ENCODE measurements around the gene IRF7. TPM values are rescaled to one million over a fixed set of nuclear protein-coding genes. Genes with fewer than 3 reads are reported as not detected.

IRF7 gene
- total and polyA plus RNA-seq, 2 experiments from 2014 or later, result 12.3 to 17.3 TPM

DNA sequence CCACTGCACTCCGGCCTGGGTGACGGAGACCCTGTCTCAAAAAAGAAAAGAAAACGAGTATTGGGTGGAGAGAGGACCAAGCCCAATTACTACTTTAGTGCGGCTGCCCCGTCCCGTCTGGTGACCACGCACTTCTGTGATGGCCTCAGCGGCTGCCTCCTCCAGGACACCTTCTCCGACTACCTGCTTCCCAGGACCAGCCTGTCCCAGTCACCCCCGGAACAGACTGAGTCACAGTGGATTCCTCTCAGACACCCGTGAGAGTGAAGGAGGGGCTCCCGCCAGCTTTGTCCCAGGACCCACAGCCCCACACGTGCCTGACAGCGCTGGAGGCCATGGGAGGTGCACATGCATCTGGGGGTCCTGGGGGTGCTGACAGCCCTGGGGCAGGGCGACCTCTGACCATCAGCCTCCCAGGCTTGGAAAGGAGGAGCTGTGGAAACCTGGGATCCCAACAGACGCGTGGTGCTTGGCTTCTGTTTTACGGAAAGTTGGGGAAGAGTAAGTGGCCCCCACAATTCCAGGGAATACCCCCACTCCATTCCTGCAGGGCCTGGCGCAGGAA is 26.1 kb upstream of the IRF7 start (continued):
- TF ChIP-seq, protein P1, sequence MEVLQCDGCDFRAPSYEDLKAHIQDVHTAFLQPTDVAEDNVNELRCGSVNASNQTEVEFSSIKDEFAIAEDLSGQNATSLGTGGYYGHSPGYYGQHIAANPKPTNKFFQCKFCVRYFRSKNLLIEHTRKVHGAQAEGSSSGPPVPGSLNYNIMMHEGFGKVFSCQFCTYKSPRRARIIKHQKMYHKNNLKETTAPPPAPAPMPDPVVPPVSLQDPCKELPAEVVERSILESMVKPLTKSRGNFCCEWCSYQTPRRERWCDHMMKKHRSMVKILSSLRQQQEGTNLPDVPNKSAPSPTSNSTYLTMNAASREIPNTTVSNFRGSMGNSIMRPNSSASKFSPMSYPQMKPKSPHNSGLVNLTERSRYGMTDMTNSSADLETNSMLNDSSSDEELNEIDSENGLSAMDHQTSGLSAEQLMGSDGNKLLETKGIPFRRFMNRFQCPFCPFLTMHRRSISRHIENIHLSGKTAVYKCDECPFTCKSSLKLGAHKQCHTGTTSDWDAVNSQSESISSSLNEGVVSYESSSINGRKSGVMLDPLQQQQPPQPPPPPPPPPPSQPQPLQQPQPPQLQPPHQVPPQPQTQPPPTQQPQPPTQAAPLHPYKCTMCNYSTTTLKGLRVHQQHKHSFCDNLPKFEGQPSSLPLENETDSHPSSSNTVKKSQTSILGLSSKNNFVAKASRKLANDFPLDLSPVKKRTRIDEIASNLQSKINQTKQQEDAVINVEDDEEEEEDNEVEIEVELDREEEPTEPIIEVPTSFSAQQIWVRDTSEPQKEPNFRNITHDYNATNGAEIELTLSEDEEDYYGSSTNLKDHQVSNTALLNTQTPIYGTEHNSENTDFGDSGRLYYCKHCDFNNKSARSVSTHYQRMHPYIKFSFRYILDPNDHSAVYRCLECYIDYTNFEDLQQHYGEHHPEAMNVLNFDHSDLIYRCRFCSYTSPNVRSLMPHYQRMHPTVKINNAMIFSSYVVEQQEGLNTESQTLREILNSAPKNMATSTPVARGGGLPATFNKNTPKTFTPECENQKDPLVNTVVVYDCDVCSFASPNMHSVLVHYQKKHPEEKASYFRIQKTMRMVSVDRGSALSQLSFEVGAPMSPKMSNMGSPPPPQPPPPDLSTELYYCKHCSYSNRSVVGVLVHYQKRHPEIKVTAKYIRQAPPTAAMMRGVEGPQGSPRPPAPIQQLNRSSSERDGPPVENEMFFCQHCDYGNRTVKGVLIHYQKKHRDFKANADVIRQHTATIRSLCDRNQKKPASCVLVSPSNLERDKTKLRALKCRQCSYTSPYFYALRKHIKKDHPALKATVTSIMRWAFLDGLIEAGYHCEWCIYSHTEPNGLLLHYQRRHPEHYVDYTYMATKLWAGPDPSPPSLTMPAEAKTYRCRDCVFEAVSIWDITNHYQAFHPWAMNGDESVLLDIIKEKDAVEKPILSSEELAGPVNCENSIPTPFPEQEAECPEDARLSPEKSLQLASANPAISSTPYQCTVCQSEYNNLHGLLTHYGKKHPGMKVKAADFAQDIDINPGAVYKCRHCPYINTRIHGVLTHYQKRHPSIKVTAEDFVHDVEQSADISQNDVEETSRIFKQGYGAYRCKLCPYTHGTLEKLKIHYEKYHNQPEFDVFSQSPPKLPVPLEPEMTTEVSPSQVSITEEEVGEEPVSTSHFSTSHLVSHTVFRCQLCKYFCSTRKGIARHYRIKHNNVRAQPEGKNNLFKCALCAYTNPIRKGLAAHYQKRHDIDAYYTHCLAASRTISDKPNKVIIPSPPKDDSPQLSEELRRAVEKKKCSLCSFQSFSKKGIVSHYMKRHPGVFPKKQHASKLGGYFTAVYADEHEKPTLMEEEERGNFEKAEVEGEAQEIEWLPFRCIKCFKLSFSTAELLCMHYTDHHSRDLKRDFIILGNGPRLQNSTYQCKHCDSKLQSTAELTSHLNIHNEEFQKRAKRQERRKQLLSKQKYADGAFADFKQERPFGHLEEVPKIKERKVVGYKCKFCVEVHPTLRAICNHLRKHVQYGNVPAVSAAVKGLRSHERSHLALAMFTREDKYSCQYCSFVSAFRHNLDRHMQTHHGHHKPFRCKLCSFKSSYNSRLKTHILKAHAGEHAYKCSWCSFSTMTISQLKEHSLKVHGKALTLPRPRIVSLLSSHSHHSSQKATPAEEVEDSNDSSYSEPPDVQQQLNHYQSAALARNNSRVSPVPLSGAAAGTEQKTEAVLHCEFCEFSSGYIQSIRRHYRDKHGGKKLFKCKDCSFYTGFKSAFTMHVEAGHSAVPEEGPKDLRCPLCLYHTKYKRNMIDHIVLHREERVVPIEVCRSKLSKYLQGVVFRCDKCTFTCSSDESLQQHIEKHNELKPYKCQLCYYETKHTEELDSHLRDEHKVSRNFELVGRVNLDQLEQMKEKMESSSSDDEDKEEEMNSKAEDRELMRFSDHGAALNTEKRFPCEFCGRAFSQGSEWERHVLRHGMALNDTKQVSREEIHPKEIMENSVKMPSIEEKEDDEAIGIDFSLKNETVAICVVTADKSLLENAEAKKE (CRISPR knock-in tag; IDR thresholded peaks at IDR 0.05), result no peak
- TF ChIP-seq ZNF114 (CRISPR knock-in tag; IDR thresholded peaks at IDR 0.05), result no peak

DNA sequence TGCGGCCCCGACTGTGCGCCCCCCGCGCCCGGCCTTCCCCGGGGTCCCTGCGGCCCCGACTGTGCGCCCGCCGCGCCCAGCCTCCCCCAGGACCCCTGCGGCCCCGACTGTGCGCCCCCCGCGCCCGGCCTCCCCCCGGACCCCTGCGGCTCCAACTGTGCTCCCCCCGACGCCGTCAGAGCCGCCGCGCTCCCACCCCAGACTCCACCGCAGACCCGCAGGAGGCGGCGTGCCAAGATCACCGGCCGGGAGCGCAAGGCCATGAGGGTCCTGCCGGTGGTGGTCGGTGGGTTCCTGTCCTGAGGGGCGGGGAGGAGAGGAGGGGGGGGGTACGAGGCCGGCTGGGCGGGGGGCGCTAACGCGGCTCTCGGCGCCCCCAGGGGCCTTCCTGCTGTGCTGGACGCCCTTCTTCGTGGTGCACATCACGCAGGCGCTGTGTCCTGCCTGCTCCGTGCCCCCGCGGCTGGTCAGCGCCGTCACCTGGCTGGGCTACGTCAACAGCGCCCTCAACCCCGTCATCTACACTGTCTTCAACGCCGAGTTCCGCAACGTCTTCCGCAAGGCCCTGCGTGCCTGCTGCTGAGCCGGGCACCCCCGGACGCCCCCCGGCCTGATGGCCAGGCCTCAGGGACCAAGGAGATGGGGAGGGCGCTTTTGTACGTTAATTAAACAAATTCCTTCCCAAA is 24.4 kb upstream of the IRF7 start:
- H3K27me3 ChIP-seq (ENCODE audit: insufficient read depth), result peaks cover 59% of the 10 kb centered on the region
- no peaks in the 10 kb centered on the region for H3K36me3 ChIP-seq (ENCODE audit: insufficient read depth)
- Mint-ChIP-seq H3K9me3 (no peaks in the 10 kb centered on the region), H3K4me3 (peak overlapping the region; percentile 71), H3K4me1 (peaks cover 25% of the 10 kb centered on the region; the same call in 2 of the 3 replicates), H3K36me3 (ENCODE audit: low read depth) (peaks cover 3% of the 10 kb centered on the region; the same call in 2 of the 3 replicates), H3K27ac (no peak overlapping the region), H3K27me3 (ENCODE audit: insufficient read depth, low read depth, poor library complexity) (peaks cover 63% of the 10 kb centered on the region)
- peak overlapping the region; percentile 75 for H3K4me2 ChIP-seq
- DNase-seq (ENCODE audit: low spot score), result peak; percentile 63
- no peaks in the 10 kb centered on the region for H3K9me2 ChIP-seq (ENCODE audit: insufficient read depth)
- peak; percentile 4 for ATAC-seq
- no peaks in the 10 kb centered on the region for H3K79me2 ChIP-seq (replicated peaks; ENCODE audit: insufficient read depth)
- no peaks in the 10 kb centered on the region for H4K20me1 ChIP-seq (replicated peaks; ENCODE audit: insufficient read depth)
- H3K4me3 ChIP-seq, result peak overlapping the region; percentile 46
- H2AFZ ChIP-seq, result no peak overlapping the region
- peaks cover 17% of the 10 kb centered on the region for H3F3A ChIP-seq (replicated peaks; ENCODE audit: low read depth)
- peaks cover 24% of the 10 kb centered on the region for H3K4me1 ChIP-seq (ENCODE audit: insufficient read depth)
- H3K27ac ChIP-seq (ENCODE audit: low read depth), result no peak overlapping the region
- TF ChIP-seq, protein P1 (CRISPR knock-in tag; IDR thresholded peaks at IDR 0.05), result no peak
- TF ChIP-seq, protein P2, sequence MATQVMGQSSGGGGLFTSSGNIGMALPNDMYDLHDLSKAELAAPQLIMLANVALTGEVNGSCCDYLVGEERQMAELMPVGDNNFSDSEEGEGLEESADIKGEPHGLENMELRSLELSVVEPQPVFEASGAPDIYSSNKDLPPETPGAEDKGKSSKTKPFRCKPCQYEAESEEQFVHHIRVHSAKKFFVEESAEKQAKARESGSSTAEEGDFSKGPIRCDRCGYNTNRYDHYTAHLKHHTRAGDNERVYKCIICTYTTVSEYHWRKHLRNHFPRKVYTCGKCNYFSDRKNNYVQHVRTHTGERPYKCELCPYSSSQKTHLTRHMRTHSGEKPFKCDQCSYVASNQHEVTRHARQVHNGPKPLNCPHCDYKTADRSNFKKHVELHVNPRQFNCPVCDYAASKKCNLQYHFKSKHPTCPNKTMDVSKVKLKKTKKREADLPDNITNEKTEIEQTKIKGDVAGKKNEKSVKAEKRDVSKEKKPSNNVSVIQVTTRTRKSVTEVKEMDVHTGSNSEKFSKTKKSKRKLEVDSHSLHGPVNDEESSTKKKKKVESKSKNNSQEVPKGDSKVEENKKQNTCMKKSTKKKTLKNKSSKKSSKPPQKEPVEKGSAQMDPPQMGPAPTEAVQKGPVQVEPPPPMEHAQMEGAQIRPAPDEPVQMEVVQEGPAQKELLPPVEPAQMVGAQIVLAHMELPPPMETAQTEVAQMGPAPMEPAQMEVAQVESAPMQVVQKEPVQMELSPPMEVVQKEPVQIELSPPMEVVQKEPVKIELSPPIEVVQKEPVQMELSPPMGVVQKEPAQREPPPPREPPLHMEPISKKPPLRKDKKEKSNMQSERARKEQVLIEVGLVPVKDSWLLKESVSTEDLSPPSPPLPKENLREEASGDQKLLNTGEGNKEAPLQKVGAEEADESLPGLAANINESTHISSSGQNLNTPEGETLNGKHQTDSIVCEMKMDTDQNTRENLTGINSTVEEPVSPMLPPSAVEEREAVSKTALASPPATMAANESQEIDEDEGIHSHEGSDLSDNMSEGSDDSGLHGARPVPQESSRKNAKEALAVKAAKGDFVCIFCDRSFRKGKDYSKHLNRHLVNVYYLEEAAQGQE (IDR thresholded peaks at IDR 0.05; ENCODE audit: unreplicated experiment), result no peak
- TF ChIP-seq POLR2AphosphoS5 (IDR thresholded peaks at IDR 0.05; ENCODE audit: low read depth), result no peak
